HG03064 (cell line): ENCODE data around the gene MYLIP.
"Not testable (repeated sequence)": the region's sequence is repeated elsewhere in the genome, so short reads cannot be mapped to it uniquely, and the experiment has no call there.

Source experiments
- ATAC-seq: cut with Tn5 transposase; IDR thresholded peaks from one replicate; pipeline ENCODE4 v1.9.1; 2021; ENCODE audit warnings: low read depth; ENCODE audit not compliant: unreplicated experiment

The MYLIP gene

DNA sequence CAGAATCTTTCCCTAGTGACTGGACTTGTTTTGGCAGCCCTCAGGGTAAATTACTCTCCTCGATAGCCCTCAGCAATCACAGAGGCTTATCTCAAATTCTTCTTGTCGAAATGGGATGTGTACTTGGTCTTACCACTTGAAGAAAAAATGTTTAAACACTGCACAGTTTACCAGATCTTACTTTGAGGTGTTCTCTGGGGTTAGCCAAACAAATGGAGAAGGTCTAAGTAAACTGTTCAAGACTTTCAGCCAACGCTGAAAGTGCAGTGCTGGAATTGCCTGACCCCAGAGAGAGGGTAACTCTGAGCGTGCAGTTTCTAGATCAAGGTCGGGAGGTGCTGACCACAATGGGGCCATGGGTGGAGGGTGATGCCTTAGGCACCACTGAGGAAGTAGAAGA, 39.2 kb downstream of the MYLIP start:
- no peak for ATAC-seq

DNA sequence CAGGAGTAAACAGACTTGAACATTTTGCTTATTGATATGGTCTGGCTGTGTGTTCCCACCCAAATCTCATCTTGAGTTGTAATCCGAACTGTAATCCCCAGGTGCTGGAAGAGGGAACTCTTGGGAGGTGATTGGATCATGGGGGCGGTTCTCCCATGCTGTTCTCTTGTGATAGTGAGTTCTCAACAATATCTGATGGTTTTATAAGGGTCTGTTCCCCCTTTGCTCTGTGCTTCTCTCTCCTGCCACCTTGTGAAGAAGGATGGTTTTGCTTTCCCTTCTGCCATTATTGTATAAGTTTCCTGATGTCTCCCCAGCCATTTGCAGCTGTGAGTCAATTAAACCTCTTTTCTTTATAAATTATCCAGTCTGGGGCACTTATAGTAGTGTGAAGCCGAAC, 40.0 kb downstream of the MYLIP start:
- no peak for ATAC-seq

DNA sequence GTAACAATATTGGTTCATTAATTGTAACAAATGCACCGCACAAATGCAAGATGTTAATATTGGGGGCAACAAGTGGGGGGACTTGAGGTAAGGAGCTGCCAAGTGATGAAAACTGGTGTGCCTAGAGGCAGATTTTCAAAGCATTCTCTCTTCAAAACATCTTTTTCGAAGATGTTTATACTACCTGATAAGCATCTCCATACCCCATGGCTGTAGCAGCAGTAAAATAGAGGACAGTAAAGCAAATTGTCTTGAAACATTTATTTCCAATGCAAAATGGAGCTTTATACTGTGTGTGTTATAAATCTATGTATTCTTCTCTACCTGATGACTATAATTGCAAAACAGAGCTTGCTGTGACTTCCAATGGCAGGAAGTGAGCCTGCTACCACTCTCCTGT, 42.5 kb downstream of the MYLIP start:
- ATAC-seq, result no peak

DNA sequence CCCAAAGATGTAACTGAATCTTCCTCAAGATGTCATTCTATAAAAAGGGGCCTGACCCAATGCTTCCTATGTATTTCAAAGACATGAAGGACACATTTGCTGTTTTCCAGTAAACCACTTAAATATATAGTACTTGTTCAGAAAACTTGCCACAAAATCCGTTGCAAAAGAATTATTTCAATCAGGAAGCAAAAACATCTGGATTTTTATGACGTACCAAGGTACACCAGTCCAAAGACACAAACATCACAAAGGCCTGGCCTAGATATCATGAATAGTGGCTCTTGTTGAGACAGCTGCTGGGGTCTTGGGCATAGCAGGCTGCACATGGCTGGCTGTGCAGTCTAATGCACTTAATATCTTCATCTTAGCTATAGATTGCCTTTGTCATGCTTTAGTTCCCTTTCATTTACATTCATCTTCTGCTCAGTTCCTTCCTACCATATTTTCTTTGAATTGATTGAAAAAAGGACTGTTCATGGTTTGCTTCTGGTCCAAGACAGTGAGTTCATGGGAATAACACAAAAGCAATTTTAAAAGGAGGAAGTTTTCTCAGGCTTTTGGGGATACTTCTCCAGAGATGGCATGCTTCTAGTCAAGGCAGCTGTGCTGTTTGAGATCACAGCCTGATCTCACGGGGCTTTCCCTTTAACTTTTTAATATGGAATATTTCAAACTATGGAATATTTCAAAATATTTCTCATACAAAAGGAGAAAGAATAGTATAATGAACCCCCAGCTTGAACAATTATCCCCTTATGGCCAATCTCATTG, 44.5 kb downstream of the MYLIP start:
- no peak for ATAC-seq

DNA sequence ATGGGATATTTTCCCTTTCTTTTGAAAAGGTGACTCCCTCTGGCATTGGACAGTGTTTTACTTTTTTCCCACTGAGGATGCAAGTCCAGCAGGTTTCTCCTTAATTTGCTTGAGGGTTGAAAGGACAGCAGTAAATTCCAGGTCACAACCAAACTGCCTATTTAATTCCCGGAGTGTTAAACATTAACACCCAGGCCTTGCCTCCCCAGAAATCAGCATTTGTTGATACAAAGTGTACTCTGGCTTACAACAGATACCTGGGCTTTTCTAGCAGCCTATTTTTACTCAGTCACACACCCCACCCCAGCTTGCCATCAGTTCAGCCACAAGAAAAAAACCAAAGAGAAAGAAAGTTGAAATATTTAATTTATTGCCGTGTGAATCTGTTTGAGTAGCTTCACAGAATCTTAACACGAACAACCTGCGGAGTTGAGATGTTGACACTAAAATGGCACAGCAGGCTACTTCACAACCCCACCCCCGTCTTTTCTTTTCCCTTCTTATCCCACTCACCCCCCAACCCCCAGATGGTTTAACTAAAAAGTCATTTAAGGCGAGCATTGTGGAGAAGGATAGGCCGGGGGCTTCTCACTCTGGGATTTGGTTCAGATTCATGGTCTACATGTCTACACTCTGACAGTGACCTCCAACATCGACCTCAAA, 45.7 kb downstream of the MYLIP start:
- ATAC-seq, result no peak

GRCh38 chr6:16176600-16176999, 47.7 kb downstream of the MYLIP start:
- not testable (repeated sequence) for ATAC-seq

- no peak for ATAC-seq
Measured at GRCh38 chr6:16177881-16178280, 49.0 kb downstream of the MYLIP start.

DNA sequence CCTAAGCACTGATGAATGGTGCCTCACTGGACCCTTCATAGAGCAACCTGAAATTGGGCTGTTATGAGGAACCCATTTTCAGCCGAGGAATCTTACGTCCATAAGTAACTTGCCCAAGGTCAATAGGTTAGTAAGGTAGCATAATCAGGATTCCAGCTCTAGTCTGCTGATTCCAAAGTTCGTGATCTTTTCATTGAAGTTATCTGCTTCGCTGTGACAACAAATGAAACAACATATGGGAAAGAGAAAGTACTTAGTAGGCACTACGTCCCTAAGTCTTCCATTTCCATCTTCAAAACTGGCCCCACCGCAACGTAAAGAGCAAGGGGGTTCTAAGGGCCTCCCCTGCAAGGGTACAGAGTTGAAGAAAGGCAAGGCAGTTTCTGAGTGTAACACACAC, 49.5 kb downstream of the MYLIP start:
- no peak for ATAC-seq

DNA sequence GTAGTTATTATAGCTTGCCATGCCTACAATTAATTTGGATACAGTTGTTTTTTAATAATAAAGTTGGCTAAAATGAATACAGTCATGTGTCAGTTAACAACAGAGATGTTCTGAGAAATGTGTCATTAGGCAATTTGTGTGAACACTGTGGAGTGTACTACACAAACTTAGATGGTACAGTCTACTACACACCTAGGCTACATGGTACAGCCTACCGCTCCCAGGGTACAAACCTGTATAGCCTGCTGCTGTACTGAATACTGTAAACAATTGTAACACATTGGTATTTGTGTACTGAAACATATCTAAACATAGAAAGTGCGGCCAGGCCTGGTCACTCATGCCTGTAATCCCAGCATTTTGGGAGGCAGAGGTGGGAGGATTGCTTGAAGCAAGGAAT, 50.2 kb downstream of the MYLIP start:
- no peak for ATAC-seq

DNA sequence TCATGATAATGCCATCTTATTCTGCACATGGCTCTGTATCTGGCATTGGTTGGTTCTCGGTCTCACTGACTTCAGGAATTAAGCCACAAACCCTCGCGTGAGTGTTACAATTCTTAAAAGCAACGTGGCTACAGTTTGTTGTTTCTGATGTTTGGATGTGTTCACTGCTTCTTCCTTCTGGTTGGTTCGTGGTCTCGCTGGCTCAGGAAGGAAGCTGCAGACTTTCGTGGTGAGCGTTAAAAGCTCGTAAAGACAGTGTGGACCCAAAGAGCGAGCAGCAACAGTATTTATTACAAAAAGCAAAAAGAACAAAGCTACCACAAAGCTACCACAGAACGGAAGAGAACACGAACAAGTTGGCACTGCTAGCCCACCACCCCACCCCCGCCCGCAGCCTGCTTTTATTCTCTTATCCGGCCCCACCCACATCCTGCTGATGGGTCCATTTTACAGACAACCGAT, 51.1 kb downstream of the MYLIP start:
- no peak for ATAC-seq

DNA sequence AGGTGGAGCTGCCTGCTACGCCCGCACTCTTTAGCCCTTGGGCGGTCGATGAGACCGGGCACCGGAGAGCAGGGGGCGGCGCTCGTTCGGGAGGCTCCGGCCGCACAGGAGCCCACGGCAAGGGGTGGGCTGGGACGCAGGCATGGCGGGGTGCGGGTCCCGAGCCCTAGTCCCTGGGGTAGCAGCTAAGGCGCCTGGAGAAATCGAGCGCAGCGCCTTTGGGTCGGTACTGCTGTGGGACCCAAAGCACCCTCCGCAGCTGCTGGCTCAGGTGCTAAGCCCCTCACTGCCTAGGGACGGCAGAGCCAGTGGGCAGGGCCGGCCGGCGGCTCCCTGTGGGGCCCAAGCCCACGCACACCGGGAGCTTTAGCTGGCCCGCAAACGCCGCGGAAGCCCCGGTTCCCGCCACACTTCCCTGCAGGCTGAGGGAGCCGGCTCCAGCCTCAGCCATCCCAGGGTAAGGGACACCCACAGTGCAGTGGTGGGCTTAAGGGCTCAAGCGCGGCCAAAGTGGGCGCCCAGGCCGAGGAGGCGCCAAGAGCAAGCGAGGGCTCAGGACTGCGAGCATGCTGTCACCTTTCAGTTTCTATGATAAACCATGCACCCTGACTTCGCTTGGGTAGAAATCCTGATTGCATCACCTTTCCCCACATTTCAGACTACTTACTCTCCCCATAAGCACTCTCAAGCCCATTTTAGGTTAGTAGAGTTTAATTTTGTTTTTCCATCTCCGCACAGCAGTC, 52.0 kb downstream of the MYLIP start:
- ATAC-seq, result no peak

GRCh38 chr6:16181439-16182297, 52.8 kb downstream of the MYLIP start:
- no peak for ATAC-seq

DNA sequence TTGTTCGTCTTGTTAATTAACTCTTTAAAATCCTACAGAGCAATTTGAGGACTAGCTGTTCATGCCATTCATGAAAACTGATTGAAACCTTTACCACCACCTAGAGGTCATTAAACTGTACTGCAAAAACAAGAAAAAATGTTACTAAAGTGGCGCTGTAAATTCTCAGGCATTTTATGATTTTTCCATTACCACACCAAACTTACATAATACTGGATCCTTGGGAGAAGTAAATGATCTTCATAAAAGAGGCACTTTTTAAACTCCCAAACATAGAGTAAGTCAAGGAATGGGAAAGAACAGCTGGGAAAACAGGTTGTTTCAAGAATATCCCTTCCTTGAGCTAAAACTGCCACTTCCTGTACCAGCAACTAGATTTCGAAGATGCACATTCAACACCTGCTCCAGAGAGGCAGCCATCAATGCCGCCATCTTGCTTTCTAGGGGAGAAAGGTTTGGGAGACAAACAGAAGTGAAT, 54.3 kb downstream of the MYLIP start:
- ATAC-seq, result no peak

DNA sequence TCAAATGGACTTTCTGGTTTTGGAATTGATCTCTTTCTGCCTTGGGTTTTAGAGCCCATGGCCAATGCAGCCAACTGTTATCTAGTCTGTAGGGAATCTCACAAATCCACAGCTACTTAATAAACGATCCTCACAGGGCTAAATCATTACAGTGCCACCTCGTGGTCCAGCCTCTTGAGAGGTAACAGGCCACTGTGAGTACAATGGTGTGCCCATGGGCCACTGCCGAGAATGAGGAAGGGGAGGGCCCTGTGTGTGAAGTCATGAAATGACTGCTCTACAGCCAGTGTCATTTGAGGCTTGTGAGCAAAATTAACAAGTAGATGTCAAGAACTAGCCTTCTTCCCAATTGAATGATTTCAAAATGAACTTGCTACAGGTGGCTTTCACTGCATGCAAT, 55.2 kb downstream of the MYLIP start:
- no peak for ATAC-seq

DNA sequence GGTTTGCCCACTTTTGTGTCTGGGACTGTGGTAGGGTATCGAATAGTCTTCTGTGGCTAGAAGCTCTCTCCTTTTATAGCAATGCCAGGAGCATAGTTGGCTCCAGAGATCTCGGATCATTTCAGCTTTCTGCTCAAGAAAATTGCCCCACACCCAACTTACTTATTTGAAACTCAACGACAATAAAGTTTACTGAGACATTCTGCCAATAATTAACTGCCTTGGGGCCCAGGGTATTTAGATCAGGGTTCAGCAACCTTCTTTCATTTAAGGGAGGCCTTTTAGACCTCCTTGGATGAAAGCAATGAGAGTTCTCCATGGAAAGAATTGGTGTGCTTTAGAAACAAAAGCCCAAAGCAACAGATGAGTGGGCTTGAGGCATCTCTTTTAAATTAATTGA, 55.7 kb downstream of the MYLIP start:
- ATAC-seq, result no peak

GRCh38 chr6:16187176-16187575, 58.3 kb downstream of the MYLIP start:
- no peak for ATAC-seq

DNA sequence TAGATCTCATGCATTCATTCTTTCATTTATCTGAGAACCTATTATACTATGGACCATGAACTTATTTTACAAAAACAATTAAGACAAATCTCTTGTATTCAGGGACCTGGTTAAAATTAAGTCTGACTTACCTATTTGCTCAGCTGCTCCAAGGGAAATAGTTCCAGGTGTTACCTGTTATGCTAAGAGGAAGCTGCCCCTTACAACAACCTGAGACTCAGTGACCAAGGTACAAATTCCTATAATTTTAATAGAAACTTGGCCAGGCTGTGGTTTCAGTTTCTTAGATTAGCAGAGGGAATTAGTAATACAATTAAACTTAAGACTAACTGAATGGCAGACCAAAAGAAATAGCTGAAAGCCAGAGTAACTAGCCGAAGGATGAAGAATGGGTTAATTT, 61.3 kb downstream of the MYLIP start:
- ATAC-seq, result no peak

GRCh38 chr6:16196260-16196983, 67.5 kb downstream of the MYLIP start:
- no peak for ATAC-seq

DNA sequence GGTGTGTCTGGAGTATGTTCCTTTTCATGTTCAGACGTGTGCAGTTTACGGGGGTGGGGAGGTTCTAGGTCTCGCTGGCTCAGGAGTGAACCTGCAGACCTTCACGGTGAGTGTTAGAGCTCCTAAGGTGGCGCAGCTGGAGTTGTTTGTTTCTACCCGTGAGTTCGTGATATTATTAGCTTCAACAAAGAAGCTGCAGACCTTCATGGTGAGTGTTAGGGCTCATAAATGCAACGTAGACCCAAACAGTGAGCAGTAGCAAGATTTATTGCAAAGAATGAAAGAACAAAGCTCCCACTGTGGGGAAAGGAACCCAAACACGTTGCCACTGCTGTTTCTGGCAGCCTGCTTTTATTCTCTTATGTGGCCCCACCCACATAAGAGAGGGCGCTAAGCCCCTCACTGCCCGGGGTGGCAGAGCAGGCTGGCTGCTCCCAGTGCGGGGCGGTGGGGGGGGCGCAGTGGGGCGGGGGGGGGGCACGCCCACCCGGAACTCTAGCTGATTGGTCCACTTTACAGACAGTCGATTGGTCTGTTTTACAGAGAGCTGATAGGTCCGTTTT, 68.2 kb downstream of the MYLIP start:
- ATAC-seq, result no peak
